Anterior cingulate cortex (tissue), 58 donors: Measurements from ENCODE around the gene NOTUM.
A peak's percentile ranks its signal among the peaks of the same experiment; 100 is the strongest.

ENCODE experiments used
- DNase-seq, 58 donors: peaks; one replicate each; lab custom pipeline; 2025; lab: John Stamatoyannopoulos, UW

Gene NOTUM

GRCh38 chr17:81980122-81980521, 19.1 kb upstream of the NOTUM start:
- no peak for DNase-seq

GRCh38 chr17:81978524-81979298, 17.7 kb upstream of the NOTUM start:
- no peak for DNase-seq

GRCh38 chr17:81977211-81977808, 16.3 kb upstream of the NOTUM start, which contains the start of gene ASPSCR1:
Gene ASPSCR1 (plus strand): TSS chr17:81977629. CDS start chr17:81977647, 18 bp downstream.
- peak; percentile 31 to 89 (median 82) for DNase-seq

GRCh38 chr17:81976332-81977210, 15.6 kb upstream of the NOTUM start:
- peak in 5 of 58 donors; percentile 10 to 39 (median 14) for DNase-seq

DNA sequence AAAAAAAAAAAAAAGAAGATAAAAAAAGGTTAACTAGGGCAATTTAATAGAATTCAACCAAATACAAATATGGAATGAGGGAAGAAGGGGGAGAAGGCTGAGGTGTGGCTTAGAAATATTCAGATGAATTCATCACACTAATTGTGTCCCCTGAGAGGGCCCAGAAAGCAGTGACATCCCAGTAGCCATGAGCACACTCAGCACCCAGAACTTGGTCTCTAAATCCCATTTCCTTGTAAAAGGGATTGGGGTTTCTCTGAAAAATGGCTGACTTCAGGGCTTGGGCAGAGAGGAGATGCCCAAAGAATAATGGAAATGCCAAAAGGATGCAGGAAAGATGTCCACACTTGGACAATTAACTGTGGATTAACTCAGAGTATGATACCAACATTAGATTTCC, 12.4 kb upstream of the NOTUM start:
- DNase-seq, result no peak

DNA sequence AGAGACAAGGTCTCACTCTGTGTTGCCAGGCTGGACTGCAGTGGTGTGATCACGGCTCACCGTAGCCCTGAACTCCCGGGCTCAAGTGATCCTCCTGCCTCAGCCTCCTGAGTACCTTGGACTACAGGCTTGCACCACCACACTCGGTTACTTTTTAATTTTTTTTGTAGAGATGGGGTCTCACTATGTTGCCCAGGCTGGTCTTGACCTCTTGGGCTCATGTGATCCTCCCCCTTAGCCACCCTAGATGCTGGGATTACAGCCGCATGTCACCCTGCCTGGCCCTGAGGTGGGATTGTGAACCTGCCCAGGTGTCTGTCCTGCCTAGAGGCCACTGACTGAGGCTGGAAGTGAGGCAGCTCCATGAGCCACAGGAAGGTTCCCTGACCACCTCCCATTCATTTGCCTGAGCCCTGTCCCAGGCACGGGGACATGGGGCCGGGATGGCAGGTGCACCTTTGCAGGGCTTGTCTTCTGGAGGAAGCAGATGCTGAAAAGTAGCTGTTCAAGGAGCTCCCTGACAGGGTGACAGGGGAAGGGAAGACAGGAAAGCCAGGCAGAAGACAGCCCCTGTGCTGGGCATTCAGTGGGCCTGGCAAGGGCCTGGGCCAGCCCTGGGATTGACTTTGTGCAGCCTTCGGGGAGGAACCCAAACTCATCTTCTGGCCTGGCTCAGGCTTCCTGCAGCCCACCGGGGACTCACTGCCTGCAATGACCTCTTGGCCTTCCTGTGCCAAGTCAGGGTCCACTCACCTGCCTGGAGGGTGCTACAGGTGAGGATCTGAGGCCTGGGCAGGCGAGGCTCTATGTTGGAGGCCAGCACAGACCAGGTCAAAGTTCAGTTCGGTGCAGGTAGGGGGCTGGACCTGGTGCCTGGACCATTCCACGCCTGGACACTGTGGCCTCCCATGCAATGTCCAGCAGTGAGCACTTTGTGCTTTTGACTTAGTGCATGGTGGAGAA, 8.1 kb upstream of the NOTUM start:
- no peak for DNase-seq

- DNase-seq, result no peak
Observed at GRCh38 chr17:81968396-81968745, 7.4 kb upstream of the NOTUM start.

DNA sequence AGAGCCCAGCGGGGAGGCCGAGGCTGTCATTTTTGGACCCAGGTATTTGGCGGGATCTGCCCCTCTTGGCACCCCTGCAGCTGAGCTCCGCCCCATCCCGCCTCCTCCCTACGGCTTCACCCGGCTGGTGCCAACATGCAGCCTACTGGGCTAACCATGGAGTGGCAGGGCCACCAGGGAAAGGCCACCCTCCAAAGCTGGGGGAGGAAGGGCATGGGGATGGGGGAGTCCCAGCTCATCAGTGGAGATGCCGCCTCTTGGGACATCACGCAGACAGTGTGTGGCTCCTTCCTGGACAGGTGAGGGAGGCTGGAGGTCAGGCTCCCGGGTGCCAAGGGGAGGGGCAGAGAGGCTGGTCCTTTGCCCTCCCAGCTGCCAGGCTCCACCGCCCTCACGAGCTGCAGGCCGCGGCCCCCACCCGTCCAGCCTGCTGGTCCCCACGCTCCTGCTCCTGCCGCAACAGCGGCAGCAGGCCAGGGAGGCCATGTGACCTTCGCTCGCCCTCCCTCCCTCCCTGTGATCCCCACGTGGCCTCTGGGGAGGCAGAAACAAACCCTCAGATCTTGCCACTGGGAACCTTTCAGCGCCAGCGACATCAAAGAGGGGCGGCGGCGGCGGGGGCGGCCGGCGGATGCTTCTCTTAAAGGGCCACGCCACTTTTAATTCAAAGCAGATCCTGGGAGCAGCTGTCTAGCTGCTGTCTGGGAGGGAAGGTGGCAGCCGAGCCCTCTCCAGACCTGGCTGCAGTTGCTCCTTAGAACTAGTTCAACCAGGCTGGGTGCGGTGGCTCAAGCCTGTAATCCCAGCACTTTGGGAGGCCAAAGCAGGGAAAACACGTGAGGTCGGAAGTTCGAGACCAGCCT, 6.8 kb upstream of the NOTUM start:
- peak; percentile 3 to 90 (median 82) for DNase-seq

DNA sequence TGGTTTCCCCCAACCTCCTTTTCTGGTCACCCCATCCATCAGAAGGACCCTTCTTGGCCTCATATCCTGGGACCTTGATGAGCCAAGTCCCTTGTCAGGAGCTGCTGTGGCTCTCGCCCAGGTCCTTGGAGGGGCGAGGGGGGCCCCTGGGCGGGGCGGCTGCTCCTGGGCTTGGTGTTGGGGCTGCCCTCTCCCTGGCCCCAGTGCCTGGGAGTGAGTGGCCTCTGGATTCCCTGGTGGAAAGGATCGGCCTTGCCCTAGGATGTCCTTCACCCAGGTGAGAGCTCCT, 6.2 kb upstream of the NOTUM start:
- DNase-seq, result peak in 1 of 58 donors; percentile 30

DNA sequence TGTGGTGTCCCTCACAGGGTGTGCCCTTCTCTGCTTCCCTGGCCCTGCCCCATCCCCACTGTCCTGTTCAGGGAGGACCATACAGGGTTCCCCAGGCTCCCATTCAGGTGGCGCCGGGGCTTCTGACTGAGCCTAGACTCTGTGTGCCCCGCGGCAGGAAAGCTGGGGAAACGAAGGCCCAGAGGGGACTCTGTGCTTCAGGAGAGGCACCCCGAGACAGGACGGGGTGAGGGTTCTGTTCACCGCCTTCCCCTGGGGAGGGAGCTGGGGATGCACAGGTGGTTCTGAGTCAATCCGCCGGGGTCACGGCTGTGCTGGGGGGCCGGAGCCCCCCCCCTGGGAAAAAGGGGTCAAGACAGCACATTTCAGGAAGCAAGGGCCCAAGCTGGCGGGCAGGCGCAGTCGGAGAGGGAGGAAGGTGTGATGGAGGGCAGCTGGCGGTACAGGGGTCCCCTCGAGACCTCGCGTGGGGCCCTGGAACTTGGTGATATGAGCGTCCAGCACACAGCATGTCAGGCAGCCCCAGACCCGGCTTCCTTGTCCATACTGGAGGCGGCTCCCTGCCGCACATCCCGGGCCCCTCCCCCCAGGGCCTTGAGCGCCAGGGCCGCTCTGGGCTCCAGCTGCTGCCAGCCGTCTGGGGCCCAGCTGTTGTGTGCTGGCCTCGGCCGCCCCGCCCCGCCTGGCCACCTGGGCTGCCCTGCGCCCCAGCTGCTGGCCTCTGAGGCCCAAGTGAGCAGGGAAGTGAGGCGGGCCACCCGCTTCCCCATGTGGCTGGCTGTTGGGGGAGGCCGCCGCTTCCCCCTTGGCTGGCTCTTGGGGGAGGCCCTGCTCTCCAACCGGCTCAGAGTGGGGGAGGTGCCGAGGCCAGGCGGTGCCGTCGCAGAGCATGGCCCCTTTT, 5.6 kb upstream of the NOTUM start:
- DNase-seq, result peak in 25 of 58 donors; percentile 2 to 59 (median 24)

- DNase-seq, result no peak
Observed at GRCh38 chr17:81964081-81964849, 3.3 kb upstream of the NOTUM start.

- no peak for DNase-seq
Observed at GRCh38 chr17:81962499-81963441, 1.8 kb upstream of the NOTUM start.

DNA sequence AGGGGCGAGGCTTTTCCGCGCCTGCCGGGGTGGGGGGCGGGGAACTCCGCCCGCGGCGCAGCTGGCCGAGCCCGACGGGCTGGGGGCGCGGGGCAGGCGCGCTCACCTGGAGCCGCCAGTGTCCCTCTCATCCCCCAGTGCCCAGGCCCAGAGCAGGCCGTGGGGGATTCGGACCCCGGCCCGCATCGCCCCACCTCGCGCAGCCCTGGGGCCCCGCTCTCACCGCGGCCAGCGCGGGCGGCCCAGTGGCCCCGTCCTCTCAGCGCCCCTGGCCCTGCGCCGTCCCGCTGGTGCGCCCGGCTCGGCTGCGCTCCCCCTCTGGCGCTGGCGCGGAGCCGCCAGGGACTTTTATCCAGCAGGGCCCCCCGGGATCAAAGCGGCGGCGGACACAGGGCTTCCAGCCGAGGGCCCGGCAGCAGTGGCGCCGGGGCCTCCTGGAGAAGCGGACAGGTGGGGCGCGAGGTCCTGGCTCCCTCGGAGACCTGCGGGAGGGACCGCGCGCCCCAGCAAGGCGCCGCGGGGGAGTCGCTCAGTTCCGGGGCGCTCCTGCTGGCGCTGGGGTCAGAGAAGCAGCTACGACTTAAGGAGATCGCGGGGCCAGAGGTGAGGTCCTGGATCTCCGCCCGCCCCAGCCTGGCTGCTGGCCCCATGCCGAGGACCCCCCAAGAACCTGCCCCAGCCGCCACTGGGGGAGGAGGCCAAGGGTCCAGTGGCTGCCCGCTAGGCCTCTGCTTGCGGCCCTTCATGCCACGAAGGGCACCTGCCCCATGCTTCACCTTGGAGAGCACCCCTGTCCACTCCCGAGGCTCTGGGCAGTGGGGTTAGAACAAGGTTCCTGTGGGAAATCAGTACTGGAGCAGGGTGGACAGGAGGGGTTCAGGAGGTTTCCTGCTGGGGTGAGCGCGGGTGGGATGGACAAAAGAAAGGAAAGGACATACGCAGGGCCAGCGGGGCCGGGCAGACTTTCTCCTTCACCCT, 823 bp upstream of the NOTUM start:
- no peak for DNase-seq

GRCh38 chr17:81960130-81960958, 643 bp downstream of the NOTUM start:
- DNase-seq, result no peak
